NCI-H345 (cell line): ENCODE data around the gene MEFV.
"Not testable (repeated sequence)": the region's sequence is repeated elsewhere in the genome, so short reads cannot be mapped to it uniquely, and the experiment has no call there.

Experiments used
- DNase-seq: peaks from one replicate; lab custom pipeline; 2025; lab: John Stamatoyannopoulos, UW

The MEFV gene, protein sequence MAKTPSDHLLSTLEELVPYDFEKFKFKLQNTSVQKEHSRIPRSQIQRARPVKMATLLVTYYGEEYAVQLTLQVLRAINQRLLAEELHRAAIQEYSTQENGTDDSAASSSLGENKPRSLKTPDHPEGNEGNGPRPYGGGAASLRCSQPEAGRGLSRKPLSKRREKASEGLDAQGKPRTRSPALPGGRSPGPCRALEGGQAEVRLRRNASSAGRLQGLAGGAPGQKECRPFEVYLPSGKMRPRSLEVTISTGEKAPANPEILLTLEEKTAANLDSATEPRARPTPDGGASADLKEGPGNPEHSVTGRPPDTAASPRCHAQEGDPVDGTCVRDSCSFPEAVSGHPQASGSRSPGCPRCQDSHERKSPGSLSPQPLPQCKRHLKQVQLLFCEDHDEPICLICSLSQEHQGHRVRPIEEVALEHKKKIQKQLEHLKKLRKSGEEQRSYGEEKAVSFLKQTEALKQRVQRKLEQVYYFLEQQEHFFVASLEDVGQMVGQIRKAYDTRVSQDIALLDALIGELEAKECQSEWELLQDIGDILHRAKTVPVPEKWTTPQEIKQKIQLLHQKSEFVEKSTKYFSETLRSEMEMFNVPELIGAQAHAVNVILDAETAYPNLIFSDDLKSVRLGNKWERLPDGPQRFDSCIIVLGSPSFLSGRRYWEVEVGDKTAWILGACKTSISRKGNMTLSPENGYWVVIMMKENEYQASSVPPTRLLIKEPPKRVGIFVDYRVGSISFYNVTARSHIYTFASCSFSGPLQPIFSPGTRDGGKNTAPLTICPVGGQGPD

DNA sequence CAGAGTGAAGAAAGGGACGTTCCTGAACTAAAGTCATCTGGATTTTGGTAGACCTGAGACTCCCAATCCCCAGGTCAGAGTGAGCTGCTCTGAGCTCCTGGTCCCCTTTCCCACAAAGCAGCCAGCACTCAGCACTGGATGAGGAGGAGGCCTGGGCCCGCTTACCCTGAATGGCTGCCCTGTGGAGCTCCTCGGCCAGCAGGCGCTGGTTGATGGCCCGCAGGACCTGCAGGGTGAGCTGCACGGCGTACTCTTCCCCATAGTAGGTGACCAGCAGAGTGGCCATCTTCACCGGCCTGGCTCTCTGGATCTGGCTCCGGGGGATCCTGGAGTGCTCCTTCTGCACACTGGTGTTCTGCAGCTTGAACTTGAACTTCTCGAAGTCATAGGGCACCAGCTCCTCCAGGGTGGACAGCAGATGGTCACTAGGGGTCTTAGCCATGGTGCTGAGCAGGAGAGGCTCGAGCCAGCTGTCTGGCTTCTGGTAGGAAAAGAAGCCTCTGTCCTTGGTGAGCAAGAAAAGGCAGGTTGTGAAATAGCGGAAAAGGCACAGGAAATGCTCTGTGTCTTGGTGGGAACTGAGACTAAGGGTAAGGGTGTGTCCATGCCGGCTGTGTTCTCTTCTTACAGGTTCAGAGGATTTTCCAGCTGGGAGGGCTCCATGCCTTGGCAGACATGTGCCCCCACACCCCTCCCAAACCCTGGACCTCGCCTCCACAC, at the start of gene MEFV:
Gene MEFV (minus strand): TSS at position 488 of the 720 bp plus-strand sequence. CDS start 46 bp downstream, at position 442.
- DNase-seq = no peak

- no peak for DNase-seq
Measured at GRCh38 chr16:3306078-3306477, 49.6 kb upstream of the MEFV start.

- DNase-seq = peak; percentile 85
Measured at GRCh38 chr16:3305109-3306068, 49.0 kb upstream of the MEFV start, which contains the start of the genes TIGD7 and ZNF75A. TIGD7 (minus strand) TSS chr16:3305430; CDS start chr16:3300614, 4,816 bp downstream. ZNF75A (plus strand) TSS chr16:3305497; CDS start chr16:3308429, 2,932 bp downstream.

GRCh38 chr16:3304370-3304769, 47.9 kb upstream of the MEFV start:
- DNase-seq = no peak

- no peak for DNase-seq
Measured at GRCh38 chr16:3295783-3296182, 39.4 kb upstream of the MEFV start.

DNA sequence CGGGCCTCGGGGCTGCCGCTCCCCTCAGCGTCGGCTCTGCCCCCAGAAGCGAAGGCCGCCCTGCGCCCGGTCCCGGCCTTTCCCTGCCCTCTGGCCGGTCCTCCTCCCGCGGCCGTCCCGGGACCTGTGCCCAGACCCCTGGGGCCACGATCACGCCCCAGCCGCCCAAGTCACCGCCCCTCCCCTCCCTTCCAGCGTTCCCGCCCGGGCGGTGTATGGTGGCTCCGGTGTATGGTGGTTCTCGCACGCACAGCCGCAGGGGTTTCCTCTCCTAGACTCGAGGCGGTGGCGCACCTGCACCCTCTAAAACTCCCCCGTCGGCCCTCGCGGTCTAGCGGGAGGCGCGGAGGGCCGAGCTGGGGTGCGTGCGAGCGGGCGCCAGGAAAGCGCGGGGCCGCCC, 38.8 kb upstream of the MEFV start:
- no peak for DNase-seq

- DNase-seq = no peak
Measured at GRCh38 chr16:3292604-3293003, 36.2 kb upstream of the MEFV start.

- DNase-seq = no peak
Measured at GRCh38 chr16:3289998-3290673, 33.7 kb upstream of the MEFV start.

DNA sequence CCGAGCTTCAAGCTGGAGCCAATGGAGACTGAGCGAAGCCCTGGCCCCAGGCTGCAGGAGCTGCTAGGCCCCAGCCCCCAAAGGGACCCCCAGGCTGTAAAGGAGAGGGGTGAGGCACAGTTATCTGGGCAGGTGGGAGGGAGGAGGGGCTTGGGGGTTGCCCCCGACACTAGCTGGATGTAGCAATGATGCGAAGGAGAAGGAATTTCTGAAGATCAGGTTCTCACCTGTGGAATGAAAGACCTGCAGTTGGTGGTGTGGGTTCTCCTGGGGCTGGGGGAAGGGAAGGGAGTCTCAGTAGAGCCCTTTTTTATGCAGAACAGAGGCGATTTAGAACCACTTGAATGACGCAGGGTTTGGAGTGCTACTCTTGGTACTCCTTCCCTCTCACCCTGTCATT, 28.7 kb upstream of the MEFV start:
- DNase-seq = no peak

GRCh38 chr16:3283543-3284447, 27.4 kb upstream of the MEFV start:
- DNase-seq = peak; percentile 45

GRCh38 chr16:3282730-3283542, 26.5 kb upstream of the MEFV start, which contains the start of gene ZNF263:
ZNF263 (plus strand) TSS chr16:3283491; CDS start chr16:3283819, 328 bp downstream.
- peak; percentile 98 for DNase-seq

- DNase-seq = peak; percentile 81
Measured at GRCh38 chr16:3282103-3282729, 25.8 kb upstream of the MEFV start.

DNA sequence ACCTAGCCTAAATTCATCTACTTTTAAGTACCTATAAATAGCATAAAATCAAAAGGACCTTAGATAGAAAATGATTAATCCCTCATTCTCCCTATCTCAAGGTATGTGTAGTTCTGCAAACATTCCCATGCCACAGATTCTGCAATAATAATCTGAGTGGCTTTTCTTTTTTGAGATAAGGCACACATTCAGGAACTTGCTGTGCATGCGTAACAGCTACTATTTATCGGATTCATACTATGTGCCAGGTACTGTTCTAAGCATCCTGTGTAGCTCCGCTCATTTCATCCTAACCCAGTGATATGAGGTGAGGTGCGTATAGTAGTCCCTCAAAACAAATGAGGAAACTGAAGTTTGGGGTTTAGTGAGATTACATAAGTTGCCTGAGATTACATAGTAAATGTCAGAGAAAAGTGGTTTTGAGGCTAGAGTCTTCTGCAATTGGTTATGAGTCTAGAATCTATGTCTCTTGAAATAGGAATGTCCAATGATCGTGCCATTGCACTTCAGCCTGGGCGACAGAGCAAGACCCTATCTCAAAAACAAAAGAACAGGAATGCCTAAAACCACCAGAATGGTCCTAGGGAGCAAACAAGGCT, 24.9 kb upstream of the MEFV start:
- DNase-seq = no peak

DNA sequence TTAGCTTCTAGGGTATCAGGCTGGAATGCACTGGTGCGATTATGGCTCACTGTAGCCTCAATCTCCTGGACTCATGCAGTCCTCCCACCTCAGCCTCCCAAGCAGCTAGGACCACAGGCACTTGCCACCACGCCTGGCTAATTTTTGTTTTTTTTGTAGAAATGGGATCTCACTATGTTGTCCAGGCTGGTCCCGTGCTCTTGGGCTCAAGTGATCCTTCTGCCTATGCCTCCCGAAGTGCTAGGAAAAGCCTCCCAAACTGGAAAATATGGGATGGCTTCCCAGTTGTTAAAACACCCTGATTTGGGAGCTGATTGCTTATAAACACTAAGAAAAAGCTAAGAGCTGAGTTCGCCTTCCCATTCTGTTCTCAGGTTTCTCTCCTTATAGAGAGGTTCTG, 20.2 kb upstream of the MEFV start:
- DNase-seq = no peak

- DNase-seq = no peak
Measured at GRCh38 chr16:3274947-3275346, 18.5 kb upstream of the MEFV start.

- no peak for DNase-seq
Measured at GRCh38 chr16:3274490-3274889, 18.1 kb upstream of the MEFV start.

DNA sequence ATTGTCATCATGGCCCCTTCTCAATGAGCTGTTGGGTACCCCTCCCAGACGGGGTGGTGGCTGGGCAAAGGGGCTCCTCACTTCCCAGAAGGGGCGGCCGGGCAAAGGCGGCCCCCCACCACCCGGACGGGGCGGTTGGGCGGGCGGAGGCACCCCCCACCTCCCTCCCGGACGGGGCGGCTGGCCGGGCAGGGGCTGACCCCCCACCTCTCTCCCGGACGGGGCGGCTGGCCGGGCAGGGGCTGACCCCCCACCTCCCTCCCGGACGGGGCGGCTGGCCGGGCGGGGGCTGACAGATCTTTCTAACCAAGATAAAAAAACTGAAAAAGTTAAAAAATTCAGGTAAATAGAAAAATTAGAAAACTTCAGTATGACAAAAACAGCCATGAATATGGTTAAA, 14.8 kb upstream of the MEFV start:
- not testable (repeated sequence) for DNase-seq

DNA sequence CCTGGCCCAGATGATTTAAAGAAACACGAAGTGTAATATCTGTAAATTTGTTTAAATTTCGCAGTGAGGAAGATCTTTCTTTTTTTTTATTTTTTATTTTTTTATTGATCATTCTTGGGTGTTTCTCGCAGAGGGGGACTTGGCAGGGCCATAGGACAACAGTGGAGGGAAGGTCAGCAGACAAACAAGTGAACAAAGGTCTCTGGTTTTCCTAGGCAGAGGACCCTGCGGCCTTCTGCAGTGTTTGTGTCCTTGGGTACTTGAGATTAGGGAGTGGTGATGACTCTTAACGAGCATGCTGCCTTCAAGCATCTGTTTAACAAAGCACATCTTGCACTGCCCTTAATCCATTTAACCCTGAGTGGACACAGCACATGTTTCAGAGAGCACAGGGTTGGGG, 14.3 kb upstream of the MEFV start:
- DNase-seq = not testable (repeated sequence)
